PFSK-1 (cell line): Measurements from ENCODE around the gene USP16.

ENCODE experiments used
- POLR2AphosphoS5 ChIP-seq: IDR thresholded peaks from 2 replicates; pipeline ENCODE4 v1.6.1; 2012; ENCODE audit warnings: low read depth, mild to moderate bottlenecking, control low read depth, low read length, moderate library complexity
- SIN3A ChIP-seq: IDR thresholded peaks from 2 replicates; pipeline ENCODE4 v1.6.1; 2012; ENCODE audit warnings: mild to moderate bottlenecking, low read length, moderate library complexity, borderline replicate concordance; ENCODE audit not compliant: insufficient read depth
- TAF1 ChIP-seq: IDR thresholded peaks from 2 replicates; pipeline ENCODE4 v1.6.1; 2012; ENCODE audit warnings: low read length, control low read depth, borderline replicate concordance; ENCODE audit not compliant: insufficient read depth

GRCh38 chr21:29018540-29018939, 5.9 kb upstream of the USP16 start:
- TF ChIP-seq POLR2AphosphoS5 (no peak), TAF1 (no peak), SIN3A (0 out of 2 replicates have a peak, but pooled peaks have one; percentile 16)
